Mucosa of descending colon (tissue), 3 donors: ENCODE measurements around the gene TMEM204. TPM values are rescaled to one million over a fixed set of nuclear protein-coding genes. Genes with fewer than 3 reads are reported as not detected.

Experiments used
- ATAC-seq: fragments of 200-7000 bp; cut with Tn5 transposase; one replicate; pipeline ENCODE4 v1.9.1; 2020; ENCODE audit warnings: mild to moderate bottlenecking, moderate library complexity
- DNase-seq, 3 donors: peaks; one replicate each; pipeline ENCODE4 v3.0.0-alpha.2; 2020
- H3K36me3 ChIP-seq: fragments of 200-600 bp; one replicate; pipeline ENCODE4 v1.8.0; 2021; ENCODE audit warnings: low read depth, mild to moderate bottlenecking
- H3K4me1 ChIP-seq: fragments of 200-600 bp; one replicate; pipeline ENCODE4 v1.8.0; 2021; ENCODE audit warnings: low read depth, mild to moderate bottlenecking
- H3K4me3 ChIP-seq: fragments of 200-600 bp; one replicate; pipeline ENCODE4 v1.8.0; 2021; ENCODE audit warnings: mild to moderate bottlenecking
- H3K9me3 ChIP-seq: fragments of 200-600 bp; one replicate; pipeline ENCODE4 v1.8.0; 2021; ENCODE audit warnings: mild to moderate bottlenecking
- CTCF ChIP-seq: fragments of 200-600 bp; IDR thresholded peaks from one replicate; pipeline ENCODE4 v1.8.0; 2022; ENCODE audit warnings: antibody characterized with exemption, mild to moderate bottlenecking
- intact Hi-C, 2 donors: fragments of 100-400 bp; cut with DNase I in 1 of 2; cut with micrococcal nuclease in 1 of 2; formaldehyde crosslinking; loops; one replicate each; pipeline versions ENCODE4 v1.11.0 to v1.11.1; 2022; cut with DNase I, micrococcal nuclease
- total RNA-seq, 3 donors: library from RNA; stranded (reverse); fragmentation: NEBNext Ultra II Directional in 2 of 3; extraction: Animal tissue kit (Norgen Biotek cat#: 25700) in 2 of 3; gene quantifications; one replicate each; pipeline versions ENCODE4 v1.2.1 to v1.2.4, GENCODE V29; 2021 to 2023
- donor health status: DM: no; HTN: no; CAD: no; lungs with moderate emphysema.
- donor health status: DM: no; HTN: no; CAD: no.
- donor health status: DM: no; HTN: yes; CAD: no.

Gene TMEM204
- total RNA-seq, 3 donors from 2014 or later = 3.4 to 10.3 (median 5.0) TPM

GRCh38 chr16:1501630-1502029 lies 31.8 kb upstream of the TMEM204 start:
- H3K4me1 ChIP-seq = no peaks in the 10 kb centered on the region
- H3K36me3 ChIP-seq = no peaks in the 10 kb centered on the region
- DNase-seq (no peak), ATAC-seq (no peak)
- no peaks in the 10 kb centered on the region for H3K9me3 ChIP-seq
- intact Hi-C loops = no loop called here
- no peak overlapping the region for H3K4me3 ChIP-seq
- TF ChIP-seq CTCF = no peak

- H3K36me3 ChIP-seq = no peaks in the 10 kb centered on the region
- H3K9me3 ChIP-seq = no peaks in the 10 kb centered on the region
- ATAC-seq (no peak), DNase-seq (no peak)
- intact Hi-C loops = no loop called here
- no peak for TF ChIP-seq CTCF
- no peak overlapping the region for H3K4me3 ChIP-seq
- no peaks in the 10 kb centered on the region for H3K4me1 ChIP-seq
Measured at GRCh38 chr16:1502092-1503004, 31.1 kb upstream of the TMEM204 start.

- TF ChIP-seq CTCF = no peak
- intact Hi-C loops = no loop called here
- Histone ChIP-seq H3K9me3 (no peaks in the 10 kb centered on the region), H3K4me1 (no peaks in the 10 kb centered on the region), H3K4me3 (no peak overlapping the region), H3K36me3 (no peaks in the 10 kb centered on the region)
- DNase-seq (no peak), ATAC-seq (no peak)
Measured at GRCh38 chr16:1503110-1503955, 30.1 kb upstream of the TMEM204 start.

GRCh38 chr16:1505073-1505844 lies 28.2 kb upstream of the TMEM204 start:
- no peak for TF ChIP-seq CTCF
- H3K9me3 ChIP-seq = no peaks in the 10 kb centered on the region
- peak in 1 of 3 donors; percentile 26 for DNase-seq
- H3K36me3 ChIP-seq = no peaks in the 10 kb centered on the region
- intact Hi-C loops = no loop called here
- ATAC-seq = no peak
- no peaks in the 10 kb centered on the region for H3K4me1 ChIP-seq
- H3K4me3 ChIP-seq = no peak overlapping the region

- ATAC-seq = no peak
- Histone ChIP-seq H3K36me3 (no peaks in the 10 kb centered on the region), H3K9me3 (no peaks in the 10 kb centered on the region), H3K4me3 (no peak overlapping the region), H3K4me1 (no peaks in the 10 kb centered on the region)
- no peak for DNase-seq
- intact Hi-C loops = no loop called here
- TF ChIP-seq CTCF = no peak
Measured at GRCh38 chr16:1505912-1506311, 27.6 kb upstream of the TMEM204 start.
